Neutrophil (primary cell): Measurements from ENCODE around the gene OTX1.
"Not testable (repeated sequence)": the region's sequence is repeated elsewhere in the genome, so short reads cannot be mapped to it uniquely, and the experiment has no call there.

Source experiments
- H3K27ac ChIP-seq: fragments of 200-600 bp; sonication (generic); 2 replicates; pipeline ENCODE4 v1.5.1; 2016; ENCODE audit warnings: mild to moderate bottlenecking, moderate library complexity
- H3K27me3 ChIP-seq: fragments of 200-600 bp; sonication (generic); 2 replicates; pipeline ENCODE4 v1.6.0; 2016; ENCODE audit warnings: mild to moderate bottlenecking
- H3K36me3 ChIP-seq: fragments of 200-600 bp; sonication (generic); 2 replicates; pipeline ENCODE4 v1.5.1; 2017
- H3K4me1 ChIP-seq, 2 experiments: fragments of 200-600 bp in 1 of 2; sonication (generic) in 1 of 2; 1 replicate in 1 of 2; 2 replicates in 1 of 2; pipeline versions ENCODE4 v1.5.1 to v1.6.1; 2013 to 2016; ENCODE audit warnings: low read depth in 1 of 2, low read length in 1 of 2, mild to moderate bottlenecking in 1 of 2, moderate library complexity in 1 of 2; ENCODE audit not compliant: control insufficient read depth in 1 of 2, insufficient read depth in 1 of 2
- H3K4me3 ChIP-seq, 2 experiments: fragments of 200-600 bp in 1 of 2; sonication (generic) in 1 of 2; 1 replicate in 1 of 2; 2 replicates in 1 of 2; pipeline ENCODE4 v1.5.1; 2013 to 2016; ENCODE audit warnings: low read depth in 1 of 2, low read length in 1 of 2, mild to moderate bottlenecking in 1 of 2, moderate library complexity in 1 of 2
- H3K9me3 ChIP-seq: fragments of 200-600 bp; sonication (generic); 2 replicates; pipeline ENCODE4 v1.5.1; 2016
- CTCF ChIP-seq: fragments of 200-600 bp; sonication (generic); IDR thresholded peaks from 2 replicates; pipeline ENCODE4 v1.5.1; 2016; ENCODE audit warnings: antibody characterized with exemption

Gene OTX1

GRCh38 chr2:63009490-63009889 lies 41.1 kb upstream of the OTX1 start:
- Histone ChIP-seq H3K9me3 (no peaks in the 10 kb centered on the region), H3K4me3 (no peak overlapping the region), H3K27me3 (no peaks in the 10 kb centered on the region), H3K4me1 (no peaks in the 10 kb centered on the region), H3K36me3 (no peaks in the 10 kb centered on the region), H3K27ac (no peak overlapping the region)
- no peak for TF ChIP-seq CTCF

GRCh38 chr2:63012541-63012940 lies 38.1 kb upstream of the OTX1 start:
- Histone ChIP-seq H3K4me3 (no peak overlapping the region), H3K27me3 (no peaks in the 10 kb centered on the region), H3K27ac (no peak overlapping the region), H3K9me3 (no peaks in the 10 kb centered on the region), H3K4me1 (no peaks in the 10 kb centered on the region), H3K36me3 (no peaks in the 10 kb centered on the region)
- TF ChIP-seq CTCF: no peak

GRCh38 chr2:63013438-63013837 lies 37.2 kb upstream of the OTX1 start:
- no peaks in the 10 kb centered on the region for H3K9me3 ChIP-seq
- no peak overlapping the region for H3K4me3 ChIP-seq
- H3K27ac ChIP-seq: no peak overlapping the region
- no peaks in the 10 kb centered on the region for H3K36me3 ChIP-seq
- H3K4me1 ChIP-seq: no peaks in the 10 kb centered on the region
- no peaks in the 10 kb centered on the region for H3K27me3 ChIP-seq
- no peak for TF ChIP-seq CTCF

DNA sequence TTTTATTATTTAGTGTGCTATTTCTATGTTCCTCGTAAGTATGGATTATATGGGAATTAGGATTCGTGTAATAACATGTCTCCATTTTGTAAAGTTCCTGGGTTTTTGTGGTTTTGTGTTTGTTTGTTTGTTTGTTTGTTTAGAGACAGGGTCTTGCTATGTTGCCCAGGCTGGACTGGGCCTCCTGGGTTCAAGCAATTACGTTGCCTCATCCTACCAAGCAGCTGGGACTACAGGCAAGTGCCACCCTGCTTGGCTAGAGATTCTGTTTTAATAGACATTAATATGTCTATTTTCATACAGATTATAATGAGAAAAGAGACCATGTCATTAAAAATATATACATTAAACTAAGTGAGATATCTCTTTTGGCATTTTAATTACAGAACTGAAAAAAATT lies 35.2 kb upstream of the OTX1 start:
- H3K36me3 ChIP-seq: no peaks in the 10 kb centered on the region
- no peaks in the 10 kb centered on the region for H3K4me1 ChIP-seq
- H3K27me3 ChIP-seq: no peaks in the 10 kb centered on the region
- no peak for TF ChIP-seq CTCF
- no peak overlapping the region for H3K4me3 ChIP-seq
- no peaks in the 10 kb centered on the region for H3K9me3 ChIP-seq
- no peak overlapping the region for H3K27ac ChIP-seq

DNA sequence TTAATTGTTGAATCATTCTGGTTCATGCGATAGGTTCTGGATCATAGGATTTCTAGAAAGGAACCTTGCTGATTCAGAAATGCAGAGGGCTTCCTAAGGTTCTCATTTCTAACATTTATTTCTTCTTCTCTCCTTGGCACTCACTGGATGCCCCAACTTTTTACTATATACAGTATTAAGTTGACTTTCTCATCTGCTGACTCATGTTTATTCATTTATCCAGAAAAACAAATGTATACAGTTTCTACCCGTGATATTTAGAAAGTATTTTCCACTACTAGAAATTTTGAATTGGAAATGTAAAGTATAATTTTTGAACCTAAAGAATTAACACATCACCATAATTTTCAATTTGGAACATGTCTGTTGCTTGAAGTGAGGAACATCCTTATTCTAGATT lies 32.2 kb upstream of the OTX1 start:
- no peak for TF ChIP-seq CTCF
- H3K36me3 ChIP-seq: no peaks in the 10 kb centered on the region
- H3K27ac ChIP-seq: no peak overlapping the region
- H3K9me3 ChIP-seq: no peaks in the 10 kb centered on the region
- H3K4me3 ChIP-seq: no peak overlapping the region
- H3K4me1 ChIP-seq: no peaks in the 10 kb centered on the region
- H3K27me3 ChIP-seq: no peaks in the 10 kb centered on the region

GRCh38 chr2:63019686-63020085 lies 30.9 kb upstream of the OTX1 start:
- H3K36me3 ChIP-seq, H3K4me1 ChIP-seq, H3K4me3 ChIP-seq, H3K27ac ChIP-seq, H3K9me3 ChIP-seq, H3K27me3 ChIP-seq: not testable (repeated sequence)
